Measurements from ENCODE around the gene CD200R1.

The CD200R1 gene

DNA sequence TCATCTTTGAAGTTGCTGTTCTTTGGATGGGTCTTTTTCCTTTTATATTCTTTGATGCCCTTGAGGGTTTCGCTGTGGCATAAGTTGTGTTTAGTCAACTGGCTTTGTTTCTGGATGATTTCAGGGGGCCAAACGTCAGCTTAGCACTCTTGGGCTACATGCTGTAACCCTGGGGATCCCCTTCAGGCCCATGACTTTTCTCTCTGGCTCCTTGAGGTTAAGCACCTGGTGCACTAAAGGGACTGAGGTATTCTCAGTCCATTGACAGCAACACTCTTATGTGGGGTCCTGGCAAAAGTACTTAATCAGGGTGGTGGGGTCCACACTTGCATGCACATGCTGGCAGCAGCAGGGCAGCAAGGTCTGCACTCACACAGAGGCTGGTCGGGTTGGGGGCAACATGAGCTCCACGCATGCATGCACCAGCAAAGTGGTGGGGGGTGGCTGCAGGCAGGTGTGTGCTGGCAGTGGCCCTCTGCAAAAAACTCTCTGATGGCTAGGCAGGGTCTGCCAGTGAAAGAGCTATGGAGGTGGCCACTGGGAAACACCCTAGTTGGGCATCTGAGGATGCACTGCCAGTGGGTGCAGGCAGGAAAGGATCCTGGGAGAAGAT lies 90.1 kb downstream of the CD200R1 start:
- DNase-seq: no peak

DNA sequence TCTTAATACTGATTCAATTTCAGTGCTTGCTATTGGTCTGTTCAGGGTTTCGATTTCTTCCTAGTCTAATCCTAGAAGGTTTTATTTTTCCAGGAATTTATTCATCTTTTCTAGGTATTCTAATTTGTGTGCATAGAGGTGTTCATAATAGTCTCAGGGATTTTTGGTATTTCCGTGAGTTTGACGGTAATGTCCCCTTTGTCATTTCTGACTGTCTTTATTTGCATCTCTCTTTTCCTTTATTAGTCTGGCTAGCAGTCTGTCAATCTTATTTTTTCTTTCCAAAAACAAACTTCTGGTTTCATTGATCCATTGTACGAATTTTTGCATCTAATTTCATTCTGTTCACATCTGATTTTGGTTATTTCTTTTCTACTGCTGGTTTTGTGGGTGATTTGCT lies 93.0 kb downstream of the CD200R1 start:
- no peak for DNase-seq

DNA sequence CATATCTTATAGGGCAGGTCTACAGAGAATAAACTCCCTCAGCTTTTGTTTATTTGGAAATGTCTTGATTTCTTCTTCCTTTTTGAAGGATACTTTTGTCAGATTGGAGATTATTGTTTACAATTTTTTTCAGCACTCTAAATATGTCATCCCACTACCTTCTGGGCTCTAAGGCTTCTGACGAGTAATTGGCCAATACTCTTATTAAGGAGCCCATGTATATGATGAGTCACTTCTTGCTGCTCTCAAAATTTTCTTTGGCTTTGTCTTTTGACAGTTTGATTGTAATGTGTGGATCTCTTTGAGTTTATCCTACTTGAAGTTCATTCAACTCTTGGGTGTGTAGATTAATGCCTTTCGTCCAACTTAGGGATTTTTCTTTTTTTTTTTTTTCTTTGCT lies 99.3 kb downstream of the CD200R1 start:
- DNase-seq: no peak

DNA sequence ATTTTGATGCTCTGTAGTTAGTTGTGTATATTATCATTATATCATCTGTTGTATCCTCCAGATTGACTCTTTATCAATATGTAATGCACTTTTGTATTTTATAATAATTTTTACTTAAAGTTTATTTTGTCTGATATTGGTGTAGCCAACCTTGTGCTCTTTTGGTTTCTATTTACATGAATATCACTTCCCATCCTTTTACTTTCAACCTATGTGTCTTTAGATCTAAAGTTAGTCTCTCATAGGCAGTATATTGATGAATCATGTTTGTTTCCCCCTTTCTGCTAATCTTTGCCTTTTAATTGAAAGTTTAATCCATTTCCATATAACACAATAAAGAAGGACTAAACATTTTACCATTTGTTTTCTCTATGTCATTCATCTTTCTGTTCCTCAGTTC lies 100.2 kb downstream of the CD200R1 start:
- no peak for DNase-seq

DNA sequence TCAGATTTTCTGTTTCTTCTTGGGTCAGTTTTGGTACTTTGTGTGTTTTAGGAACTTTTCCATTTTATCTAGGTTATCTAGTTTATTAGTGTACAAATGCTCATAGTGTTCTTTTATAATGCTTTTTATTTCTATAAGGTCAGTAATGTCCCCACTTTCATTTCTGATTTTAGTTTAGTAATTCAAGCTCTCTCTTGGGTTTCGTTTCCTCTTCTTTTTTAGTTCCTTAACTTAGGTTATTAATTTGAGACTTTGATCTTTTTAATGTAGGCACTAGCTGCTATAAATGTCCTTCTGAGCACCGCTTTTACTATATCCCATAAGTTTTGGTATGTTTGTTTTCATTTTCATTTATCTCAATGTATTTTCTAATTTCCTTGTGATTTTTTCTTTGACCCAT lies 101.3 kb downstream of the CD200R1 start:
- DNase-seq: no peak

DNA sequence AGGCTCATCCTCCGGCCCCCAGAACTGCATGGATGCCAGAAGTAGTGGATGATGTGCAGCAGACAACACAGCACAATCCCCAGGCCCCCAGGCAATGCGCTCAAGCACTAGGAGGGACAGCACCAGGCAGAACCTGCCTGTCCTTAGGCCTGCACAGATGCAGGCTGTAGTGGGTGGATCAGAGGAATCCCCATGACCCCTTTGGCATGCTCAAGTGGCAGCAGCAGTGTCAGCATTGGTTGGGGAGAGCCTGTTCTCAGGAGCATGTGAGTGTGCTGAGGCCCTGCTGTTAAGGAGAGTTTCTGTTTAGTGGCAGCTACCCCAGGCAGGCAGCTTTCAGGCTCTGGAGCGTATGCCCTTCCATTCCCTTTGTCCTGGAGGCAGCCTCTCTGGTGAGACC lies 103.2 kb downstream of the CD200R1 start:
- DNase-seq: no peak

All from cerebellar nuclear complex (tissue), 1 donor.